Suprapubic skin (tissue), 4 donors: ENCODE results near the gene SLC1A7.

Source experiments
- POLR2A ChIP-seq, 2 donors: fragments of 450-650 bp; IDR thresholded peaks; one replicate each; pipeline ENCODE4 v1.6.1; 2017; ENCODE audit warnings: antibody characterized with exemption in 2 of 2, mild to moderate bottlenecking in 2 of 2, moderate library complexity in 2 of 2
- POLR2AphosphoS5 ChIP-seq, 3 donors: sonication (generic); formaldehyde crosslinking; IDR thresholded peaks; one replicate each; pipeline ENCODE4 v1.6.1; 2017; ENCODE audit warnings: antibody characterized with exemption in 3 of 3
- TF ChIP-seq, protein P1 (sequence below), 2 donors: fragments of 200-600 bp in 1 of 2; fragments of 450-650 bp in 1 of 2; sonication (generic) in 1 of 2; IDR thresholded peaks; one replicate each; pipeline ENCODE4 v1.5.1; 2016 to 2019; ENCODE audit warnings: antibody characterized with exemption in 2 of 2, mild to moderate bottlenecking in 1 of 2, moderate library complexity in 1 of 2

DNA sequence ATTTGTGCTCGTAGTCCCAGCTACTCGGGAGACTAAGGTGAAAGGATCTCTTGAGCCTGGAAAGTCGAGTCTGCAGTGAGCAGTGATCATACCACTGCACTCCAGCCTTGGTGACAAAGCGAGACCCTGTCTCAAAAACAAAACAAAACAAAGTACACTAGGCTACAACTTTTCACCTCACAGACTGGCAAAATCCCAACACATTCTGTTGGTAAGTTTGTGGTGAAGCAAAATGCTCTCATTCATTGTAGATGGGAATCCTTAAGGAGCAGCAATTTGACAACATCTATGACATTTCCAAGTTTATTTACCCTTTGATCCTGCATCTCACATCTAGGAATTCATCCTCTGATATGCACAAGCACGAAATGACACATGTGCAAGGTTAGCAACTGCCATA, 20.2 kb upstream of the SLC1A7 start:
- TF ChIP-seq, protein P1, sequence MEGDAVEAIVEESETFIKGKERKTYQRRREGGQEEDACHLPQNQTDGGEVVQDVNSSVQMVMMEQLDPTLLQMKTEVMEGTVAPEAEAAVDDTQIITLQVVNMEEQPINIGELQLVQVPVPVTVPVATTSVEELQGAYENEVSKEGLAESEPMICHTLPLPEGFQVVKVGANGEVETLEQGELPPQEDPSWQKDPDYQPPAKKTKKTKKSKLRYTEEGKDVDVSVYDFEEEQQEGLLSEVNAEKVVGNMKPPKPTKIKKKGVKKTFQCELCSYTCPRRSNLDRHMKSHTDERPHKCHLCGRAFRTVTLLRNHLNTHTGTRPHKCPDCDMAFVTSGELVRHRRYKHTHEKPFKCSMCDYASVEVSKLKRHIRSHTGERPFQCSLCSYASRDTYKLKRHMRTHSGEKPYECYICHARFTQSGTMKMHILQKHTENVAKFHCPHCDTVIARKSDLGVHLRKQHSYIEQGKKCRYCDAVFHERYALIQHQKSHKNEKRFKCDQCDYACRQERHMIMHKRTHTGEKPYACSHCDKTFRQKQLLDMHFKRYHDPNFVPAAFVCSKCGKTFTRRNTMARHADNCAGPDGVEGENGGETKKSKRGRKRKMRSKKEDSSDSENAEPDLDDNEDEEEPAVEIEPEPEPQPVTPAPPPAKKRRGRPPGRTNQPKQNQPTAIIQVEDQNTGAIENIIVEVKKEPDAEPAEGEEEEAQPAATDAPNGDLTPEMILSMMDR (IDR thresholded peaks at IDR 0.05) = no peak
- TF ChIP-seq POLR2A (IDR thresholded peaks at IDR 0.05) = no peak
- TF ChIP-seq POLR2AphosphoS5 (IDR thresholded peaks at IDR 0.05) = no peak
